HG03460 (cell line): Measurements from ENCODE around the gene RELB.
"Not testable (repeated sequence)": the region's sequence is repeated elsewhere in the genome, so short reads cannot be mapped to it uniquely, and the experiment has no call there.

Experiments
- ATAC-seq: cut with Tn5 transposase; IDR thresholded peaks from one replicate; pipeline ENCODE4 v1.9.1; 2021; ENCODE audit not compliant: unreplicated experiment

The RELB gene

GRCh38 chr19:45001087-45001739, at the start of gene RELB:
RELB (plus strand) TSS chr19:45001464; CDS start chr19:45001580, 116 bp downstream.
- ATAC-seq, result peak; percentile 43

- ATAC-seq, result no peak
These were observed 47.0 kb upstream of the RELB start for GRCh38 chr19:44954278-44954648.

GRCh38 chr19:44954649-44955504, 46.4 kb upstream of the RELB start, which contains the start of gene CLPTM1:
CLPTM1 (plus strand) TSS chr19:44955380; CDS start chr19:44955396, 16 bp downstream.
- ATAC-seq, result peak; percentile 78

GRCh38 chr19:44955505-44956439, 45.5 kb upstream of the RELB start:
- peak; percentile 4 for ATAC-seq

- ATAC-seq, result no peak
These were observed 43.7 kb upstream of the RELB start for GRCh38 chr19:44957526-44957925.

- no peak for ATAC-seq
These were observed 43.2 kb upstream of the RELB start for GRCh38 chr19:44958090-44958489.

GRCh38 chr19:44959691-44960090, 41.6 kb upstream of the RELB start:
- ATAC-seq, result no peak

- ATAC-seq, result no peak
These were observed 40.1 kb upstream of the RELB start for GRCh38 chr19:44960906-44961728.

GRCh38 chr19:44961821-44962220, 39.4 kb upstream of the RELB start:
- ATAC-seq, result no peak

GRCh38 chr19:44968118-44968517, 33.1 kb upstream of the RELB start:
- no peak for ATAC-seq

GRCh38 chr19:44968670-44969069, 32.6 kb upstream of the RELB start:
- ATAC-seq, result no peak

GRCh38 chr19:44969437-44969836, 31.8 kb upstream of the RELB start:
- no peak for ATAC-seq

- ATAC-seq, result not testable (repeated sequence)
These were observed 29.8 kb upstream of the RELB start for GRCh38 chr19:44971451-44971850.

GRCh38 chr19:44972802-44973201, 28.5 kb upstream of the RELB start:
- no peak for ATAC-seq

GRCh38 chr19:44973982-44974735, 27.1 kb upstream of the RELB start:
- ATAC-seq, result no peak

- ATAC-seq, result no peak
These were observed 26.4 kb upstream of the RELB start for GRCh38 chr19:44974857-44975256.

- no peak for ATAC-seq
These were observed 25.8 kb upstream of the RELB start for GRCh38 chr19:44975444-44975843.

- no peak for ATAC-seq
These were observed 17.3 kb upstream of the RELB start for GRCh38 chr19:44984005-44984404.

GRCh38 chr19:44985445-44985844, 15.8 kb upstream of the RELB start:
- no peak for ATAC-seq

GRCh38 chr19:44986389-44986788, 14.9 kb upstream of the RELB start:
- ATAC-seq, result no peak
